ENCODE results near the gene DHRS13.

GRCh38 chr17:28878158-28878910, 24.5 kb downstream of the DHRS13 start:
- TF ChIP-seq CTCF (IDR thresholded peaks at IDR 0.05; ENCODE audit: borderline replicate concordance, extremely low read depth, low read length, poor library complexity, severe bottlenecking) (no peak), EZH2 (IDR thresholded peaks at IDR 0.05; ENCODE audit: borderline replicate concordance, low read depth, low read length, severe bottlenecking) (no peak)

All from DND-41 (cell line).